Hepatocyte (in vitro differentiated cells): ENCODE measurements around the gene GULP1. TPM values are rescaled to one million over a fixed set of nuclear protein-coding genes. Genes with fewer than 3 reads are reported as not detected.

Experiments used
- DNase-seq: peaks from one replicate; pipeline ENCODE4 v3.0.0-alpha.2; 2016; ENCODE audit warnings: low spot score
- H2AFZ ChIP-seq: fragments of 200-600 bp; sonication (generic); 2 replicates; pipeline ENCODE4 v1.6.0; 2016; ENCODE audit warnings: antibody characterized with exemption, mild to moderate bottlenecking
- H3K27ac ChIP-seq: fragments of 200-600 bp; sonication (generic); 2 replicates; pipeline ENCODE4 v1.5.1; 2016; ENCODE audit warnings: mild to moderate bottlenecking
- H3K27me3 ChIP-seq: fragments of 200-600 bp; sonication (generic); 2 replicates; pipeline ENCODE4 v1.6.1; 2016
- H3K36me3 ChIP-seq: fragments of 200-600 bp; sonication (generic); replicated peaks from 2 replicates; pipeline ENCODE4 v1.5.1; 2016; ENCODE audit warnings: low read depth; ENCODE audit not compliant: insufficient read depth
- H3K4me1 ChIP-seq: fragments of 200-600 bp; sonication (generic); 2 replicates; pipeline ENCODE4 v1.5.1; 2016; ENCODE audit warnings: mild to moderate bottlenecking, moderate library complexity; ENCODE audit not compliant: insufficient read depth
- H3K4me2 ChIP-seq: fragments of 200-600 bp; sonication (generic); 2 replicates; pipeline ENCODE4 v1.6.0; 2016
- H3K4me3 ChIP-seq: fragments of 200-600 bp; sonication (generic); 2 replicates; pipeline ENCODE4 v1.5.1; 2016; ENCODE audit warnings: mild to moderate bottlenecking
- H3K79me2 ChIP-seq: fragments of 200-600 bp; sonication (generic); 2 replicates; pipeline ENCODE4 v1.6.0; 2017; ENCODE audit warnings: mild to moderate bottlenecking
- H3K9me2 ChIP-seq: fragments of 200-600 bp; sonication (generic); replicated peaks from 2 replicates; pipeline ENCODE4 v1.6.0; 2017; ENCODE audit warnings: mild to moderate bottlenecking; ENCODE audit not compliant: insufficient read depth
- H3K9me3 ChIP-seq: fragments of 200-600 bp; sonication (generic); 2 replicates; pipeline ENCODE4 v1.5.1; 2016; ENCODE audit warnings: low read depth, mild to moderate bottlenecking
- H4K20me1 ChIP-seq: fragments of 200-600 bp; sonication (generic); 2 replicates; pipeline ENCODE4 v1.6.0; 2016; ENCODE audit warnings: mild to moderate bottlenecking; ENCODE audit not compliant: insufficient read depth, poor library complexity, severe bottlenecking
- EZH2 ChIP-seq: fragments of 200-600 bp; sonication (generic); IDR thresholded peaks from 2 replicates; pipeline ENCODE4 v1.6.1; 2016; ENCODE audit warnings: antibody characterized with exemption, mild to moderate bottlenecking, borderline replicate concordance
- EZH2phosphoT487 ChIP-seq: fragments of 200-600 bp; sonication (generic); IDR thresholded peaks from one replicate; pipeline ENCODE4 v1.6.1; 2018; ENCODE audit warnings: antibody characterized with exemption, mild to moderate bottlenecking, low read depth, moderate library complexity; ENCODE audit not compliant: unreplicated experiment, severe bottlenecking
- WGBS: methylation state at CpG from one replicate; pipeline ENCODE4 v1.1.6; 2016; ENCODE audit warnings: low lambda C conversion rate; ENCODE audit errors: missing lambda C conversion rate; 5-methylcytosine and 5-hydroxymethylcytosine counted together
- polyA plus RNA-seq: library from polyadenylated mRNA; unstranded; fragments of >200 nt; fragmentation: Nextera tagmentation; extraction: Ambion mirVana; gene quantifications from 2 replicates; pipeline ENCODE4 v1.2.1, GENCODE V29; 2016
- total RNA-seq: library from RNA; depleted of rRNA; stranded (reverse); fragments of >200 nt; gene quantifications from 2 replicates; pipeline ENCODE4 v1.2.3, GENCODE V29; 2014
- TF ChIP-seq, protein P1 (sequence below): fragments of 200-600 bp; sonication (generic); IDR thresholded peaks from 2 replicates; pipeline ENCODE4 v1.5.1; 2016; ENCODE audit warnings: antibody characterized with exemption, mild to moderate bottlenecking; ENCODE audit not compliant: poor library complexity

GULP1 gene
- total and polyA plus RNA-seq, 2 experiments from 2014 or later: 55.6 to 135 TPM

- H3K4me3 ChIP-seq: no peak overlapping the region
- no peak overlapping the region for H3K27ac ChIP-seq
- TF ChIP-seq, protein P1, sequence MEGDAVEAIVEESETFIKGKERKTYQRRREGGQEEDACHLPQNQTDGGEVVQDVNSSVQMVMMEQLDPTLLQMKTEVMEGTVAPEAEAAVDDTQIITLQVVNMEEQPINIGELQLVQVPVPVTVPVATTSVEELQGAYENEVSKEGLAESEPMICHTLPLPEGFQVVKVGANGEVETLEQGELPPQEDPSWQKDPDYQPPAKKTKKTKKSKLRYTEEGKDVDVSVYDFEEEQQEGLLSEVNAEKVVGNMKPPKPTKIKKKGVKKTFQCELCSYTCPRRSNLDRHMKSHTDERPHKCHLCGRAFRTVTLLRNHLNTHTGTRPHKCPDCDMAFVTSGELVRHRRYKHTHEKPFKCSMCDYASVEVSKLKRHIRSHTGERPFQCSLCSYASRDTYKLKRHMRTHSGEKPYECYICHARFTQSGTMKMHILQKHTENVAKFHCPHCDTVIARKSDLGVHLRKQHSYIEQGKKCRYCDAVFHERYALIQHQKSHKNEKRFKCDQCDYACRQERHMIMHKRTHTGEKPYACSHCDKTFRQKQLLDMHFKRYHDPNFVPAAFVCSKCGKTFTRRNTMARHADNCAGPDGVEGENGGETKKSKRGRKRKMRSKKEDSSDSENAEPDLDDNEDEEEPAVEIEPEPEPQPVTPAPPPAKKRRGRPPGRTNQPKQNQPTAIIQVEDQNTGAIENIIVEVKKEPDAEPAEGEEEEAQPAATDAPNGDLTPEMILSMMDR: no peak
- no peak for TF ChIP-seq EZH2phosphoT487
- TF ChIP-seq EZH2: no peak
- H3K36me3 ChIP-seq: no peaks in the 10 kb centered on the region
- WGBS: 93% methylated on average over 2 of the region's 2 CpGs
- no peaks in the 10 kb centered on the region for H3K9me3 ChIP-seq
- no peaks in the 10 kb centered on the region for H3K79me2 ChIP-seq
- no peak for DNase-seq
- H4K20me1 ChIP-seq: no peaks in the 10 kb centered on the region
- no peaks in the 10 kb centered on the region for H3K27me3 ChIP-seq
- H2AFZ ChIP-seq: no peak overlapping the region
- no peaks in the 10 kb centered on the region for H3K9me2 ChIP-seq
- no peaks in the 10 kb centered on the region for H3K4me1 ChIP-seq
- H3K4me2 ChIP-seq: no peak overlapping the region
Measured at GRCh38 chr2:188272121-188272520, 19.6 kb upstream of the GULP1 start.

- TF ChIP-seq, protein P1: no peak
- TF ChIP-seq EZH2: no peak
- TF ChIP-seq EZH2phosphoT487: no peak
- no peaks in the 10 kb centered on the region for H3K9me2 ChIP-seq
Measured at GRCh38 chr2:188274274-188274673, 17.4 kb upstream of the GULP1 start.

DNA sequence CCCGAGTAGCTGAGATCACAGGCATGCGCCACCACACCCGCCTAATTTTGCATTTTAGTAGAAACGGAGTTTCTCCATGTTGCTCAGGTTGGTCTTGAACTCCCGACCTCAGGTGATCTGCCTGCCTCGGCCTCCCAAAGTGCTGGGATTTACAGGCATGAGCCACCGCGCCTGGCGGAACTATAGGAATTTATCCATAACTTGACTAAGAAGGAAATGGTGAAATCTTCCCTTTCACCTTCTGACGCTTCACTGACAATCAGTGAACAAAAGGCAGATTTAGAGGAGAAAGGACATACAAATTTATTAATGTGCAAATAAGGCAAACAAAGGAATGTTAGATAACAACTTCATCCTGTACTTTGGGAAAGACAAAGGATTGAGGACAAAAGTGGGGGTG, 15.4 kb upstream of the GULP1 start:
- Histone ChIP-seq H3K9me3 (no peaks in the 10 kb centered on the region), H3K79me2 (no peaks in the 10 kb centered on the region), H3K4me1 (no peaks in the 10 kb centered on the region), H3K4me2 (no peak overlapping the region), H4K20me1 (no peaks in the 10 kb centered on the region), H2AFZ (no peak overlapping the region), H3K27ac (no peak overlapping the region), H3K27me3 (no peaks in the 10 kb centered on the region), H3K4me3 (no peak overlapping the region), H3K9me2 (no peaks in the 10 kb centered on the region), H3K36me3 (no peaks in the 10 kb centered on the region)
- 86% methylated on average over 10 of the region's 10 CpGs for WGBS
- TF ChIP-seq, protein P1: no peak
- TF ChIP-seq EZH2 (no peak), EZH2phosphoT487 (no peak)
- DNase-seq: no peak

More at GRCh38 chr2:188274274-188274673, 17.4 kb upstream of the GULP1 start:
- Histone ChIP-seq H3K27ac (no peak overlapping the region), H3K36me3 (no peaks in the 10 kb centered on the region), H4K20me1 (no peaks in the 10 kb centered on the region), H3K4me1 (no peaks in the 10 kb centered on the region), H3K4me3 (no peak overlapping the region), H3K27me3 (no peaks in the 10 kb centered on the region), H3K9me3 (no peaks in the 10 kb centered on the region), H3K4me2 (no peak overlapping the region), H2AFZ (no peak overlapping the region), H3K79me2 (no peaks in the 10 kb centered on the region)
- WGBS: 85% methylated on average over 2 of the region's 2 CpGs
- DNase-seq: no peak

GRCh38 chr2:188277786-188278185, 13.9 kb upstream of the GULP1 start:
- DNase-seq: no peak
- no peaks in the 10 kb centered on the region for H3K27me3 ChIP-seq
- no peaks in the 10 kb centered on the region for H3K9me3 ChIP-seq
- no peak overlapping the region for H3K27ac ChIP-seq
- H4K20me1 ChIP-seq: no peaks in the 10 kb centered on the region
- H3K4me2 ChIP-seq: no peak overlapping the region
- H3K79me2 ChIP-seq: no peaks in the 10 kb centered on the region
- no peaks in the 10 kb centered on the region for H3K4me1 ChIP-seq
- H2AFZ ChIP-seq: no peak overlapping the region
- no peak overlapping the region for H3K4me3 ChIP-seq
- H3K36me3 ChIP-seq: no peaks in the 10 kb centered on the region
- TF ChIP-seq EZH2 (no peak), EZH2phosphoT487 (no peak)
- TF ChIP-seq, protein P1: no peak
- H3K9me2 ChIP-seq: no peaks in the 10 kb centered on the region
- 89% methylated on average over 5 of the region's 5 CpGs for WGBS
